HUDEP-2 (cell line): Measurements from ENCODE around the gene IMPG1.

Experiments
- DNase-seq, 76 experiments: peaks; one replicate each; lab custom pipeline; 2025; ENCODE audit not compliant: unreplicated experiment in 76 of 76; lab: John Stamatoyannopoulos, UW

The IMPG1 gene

DNA sequence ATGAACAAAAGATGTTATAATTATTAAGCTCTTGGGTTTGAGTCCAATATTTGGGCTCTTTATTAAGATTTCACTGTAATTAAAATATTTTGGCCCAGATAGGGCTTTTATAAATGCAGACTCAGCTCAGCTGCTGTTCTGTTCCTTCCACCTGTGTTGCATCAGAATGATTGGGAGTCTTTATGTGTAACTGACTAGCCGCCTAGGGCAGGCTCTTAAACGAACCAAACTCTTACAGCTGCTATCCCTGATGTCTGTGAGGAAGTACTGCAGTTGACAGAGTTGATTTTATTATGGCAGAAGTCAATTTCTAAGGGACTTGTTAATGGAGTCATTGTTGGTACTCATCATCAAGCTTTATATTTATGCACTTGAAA, 178.7 kb downstream of the IMPG1 start:
- DNase-seq = no peak

DNA sequence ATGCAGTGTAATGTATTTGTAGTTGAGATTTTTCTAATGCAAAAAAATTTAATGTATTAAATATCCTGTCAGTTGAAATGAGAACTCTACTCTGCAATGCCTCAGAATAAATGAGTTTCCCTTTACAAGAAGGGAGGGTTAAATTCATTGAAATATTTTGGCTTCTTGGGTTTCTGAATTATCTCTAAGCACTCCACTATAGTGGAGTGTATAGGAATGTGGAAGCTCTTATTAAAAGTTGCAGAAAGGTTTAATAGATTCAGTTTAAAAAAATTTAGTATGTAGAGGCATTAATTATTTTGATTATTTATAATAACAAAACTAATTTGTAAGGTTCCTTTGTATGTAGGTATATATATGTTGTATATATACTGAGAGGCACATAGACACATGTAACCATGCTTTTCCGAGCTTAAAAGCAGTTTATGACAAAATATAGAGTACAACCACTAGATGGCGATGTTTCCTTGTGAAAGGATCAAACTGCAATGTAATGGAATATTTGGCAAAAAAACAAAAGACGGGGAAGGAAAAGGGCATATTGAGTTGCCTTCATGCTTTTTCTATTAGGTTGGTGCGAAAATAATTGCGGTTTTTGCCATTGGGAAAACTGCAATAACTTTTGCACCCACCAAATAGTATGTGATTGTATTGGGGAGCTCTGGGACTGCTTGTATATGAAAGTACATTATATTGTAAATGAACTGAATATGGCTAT, 179.2 kb downstream of the IMPG1 start:
- peak in 36 of 76 experiments; percentile 5 to 77 (median 52) for DNase-seq

DNA sequence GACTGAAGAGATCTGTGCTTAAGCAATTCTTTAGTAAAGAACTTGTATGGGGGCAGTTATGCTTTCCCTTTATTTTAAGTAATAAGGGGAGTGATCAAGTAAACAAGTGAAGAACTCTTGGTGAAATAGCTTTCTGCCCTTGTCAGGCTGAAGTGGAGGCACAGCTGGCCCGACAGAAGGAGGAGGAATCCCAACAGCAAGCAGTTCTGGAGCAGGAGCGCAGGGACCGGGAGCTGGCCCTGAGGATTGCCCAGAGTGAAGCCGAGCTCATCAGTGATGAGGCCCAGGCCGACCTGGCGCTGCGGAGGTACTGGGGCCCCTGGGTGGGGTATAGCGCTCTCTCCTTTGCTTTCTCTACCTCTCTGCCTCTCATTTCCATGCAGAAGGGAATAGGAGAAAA, 180.1 kb downstream of the IMPG1 start:
- no peak for DNase-seq

DNA sequence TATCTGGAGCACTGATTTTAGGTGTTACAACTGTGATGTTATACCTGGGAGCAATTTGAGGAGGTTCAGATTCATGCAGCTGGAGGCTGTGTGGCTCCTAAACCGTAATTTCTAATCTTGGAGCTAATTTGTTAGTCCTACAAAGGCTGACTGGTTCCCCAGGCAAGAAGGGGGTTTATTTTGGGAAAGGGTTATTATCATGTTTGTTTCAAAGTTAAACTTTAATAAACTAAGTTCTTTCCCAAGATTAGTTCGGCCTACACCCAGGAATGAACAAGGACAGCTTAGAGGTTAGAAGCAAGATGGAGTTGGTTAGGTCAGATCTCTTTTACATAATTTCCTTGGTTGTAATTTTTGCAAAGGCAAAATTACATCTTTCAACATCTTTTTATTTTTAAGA, 187.6 kb downstream of the IMPG1 start:
- no peak for DNase-seq

DNA sequence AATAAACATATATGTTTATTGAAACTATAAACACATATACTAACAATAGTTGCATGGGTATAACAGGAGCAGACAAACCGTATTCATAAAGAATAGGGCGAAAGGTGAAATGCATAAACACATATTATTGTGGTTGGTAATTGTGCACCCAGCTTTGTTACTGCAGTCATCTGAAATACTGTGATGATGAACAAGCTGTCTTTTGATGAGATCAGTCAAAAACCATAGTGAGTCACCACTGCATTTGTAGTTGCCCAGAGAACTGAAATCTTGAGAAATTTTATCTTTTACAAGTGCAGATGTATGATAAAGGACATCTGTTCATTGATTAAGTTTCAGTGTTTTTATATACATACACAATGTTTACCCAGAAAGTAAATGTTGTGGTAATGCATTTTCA, 189.7 kb downstream of the IMPG1 start:
- DNase-seq = peak in 22 of 76 experiments; percentile 12 to 73 (median 30)

DNA sequence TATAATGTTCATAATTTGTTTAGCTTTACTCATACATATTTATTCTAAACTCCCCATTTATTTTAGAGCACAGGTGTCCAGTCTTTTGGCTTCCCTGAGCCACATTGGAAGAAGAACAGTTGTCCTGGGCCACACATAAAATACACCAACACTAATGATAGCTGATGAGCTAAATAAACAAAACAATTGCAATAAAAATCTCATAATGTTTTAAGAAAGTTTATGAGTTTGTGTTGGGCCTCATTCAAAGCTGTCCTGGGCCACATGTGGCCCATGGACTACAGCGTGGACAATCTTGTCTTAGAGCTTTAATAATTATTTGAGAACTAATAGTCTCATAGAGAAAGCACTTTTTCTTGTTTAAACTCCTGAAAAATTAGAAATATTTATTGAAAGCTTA, 192.2 kb downstream of the IMPG1 start:
- no peak for DNase-seq

DNA sequence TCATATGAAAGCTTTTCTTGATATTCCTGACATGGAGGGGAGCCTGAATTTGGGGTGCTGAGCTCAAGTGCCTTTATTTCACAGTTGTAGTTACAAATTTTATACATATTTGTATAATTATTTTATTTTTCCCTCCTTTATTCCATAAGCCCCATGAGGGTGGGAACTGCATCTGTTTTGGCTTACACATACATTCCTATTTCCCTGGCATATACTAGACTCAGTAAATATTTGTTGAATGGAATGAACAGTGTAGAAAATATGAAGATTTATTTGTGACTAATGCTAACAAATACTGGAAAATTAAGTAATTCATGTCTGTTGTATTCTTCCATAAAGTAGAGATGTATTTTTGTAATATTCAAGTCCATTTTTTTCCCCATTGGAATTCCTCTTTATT, 196.3 kb downstream of the IMPG1 start:
- DNase-seq = no peak

DNA sequence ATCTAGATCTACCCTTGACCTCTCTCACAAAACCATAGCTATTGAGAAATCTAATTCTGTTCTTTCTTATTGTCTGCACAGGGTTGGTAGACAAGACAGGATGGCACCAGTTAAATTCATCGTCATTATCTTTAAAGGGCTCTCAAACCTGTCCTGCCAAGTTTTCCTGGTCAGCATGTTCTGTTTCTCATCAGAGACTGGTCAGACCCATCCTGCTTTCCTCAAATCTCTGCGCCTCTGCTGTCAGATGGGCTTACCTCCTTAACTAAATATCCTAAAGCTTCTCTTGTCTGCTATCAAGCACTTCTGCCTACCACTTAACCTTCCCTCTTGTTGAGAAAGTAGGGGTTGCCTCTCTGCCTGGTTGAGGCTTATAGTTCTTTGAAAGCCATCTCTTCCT, 198.2 kb downstream of the IMPG1 start:
- no peak for DNase-seq
